ENCODE data around the gene FEN1.

Gene FEN1

DNA sequence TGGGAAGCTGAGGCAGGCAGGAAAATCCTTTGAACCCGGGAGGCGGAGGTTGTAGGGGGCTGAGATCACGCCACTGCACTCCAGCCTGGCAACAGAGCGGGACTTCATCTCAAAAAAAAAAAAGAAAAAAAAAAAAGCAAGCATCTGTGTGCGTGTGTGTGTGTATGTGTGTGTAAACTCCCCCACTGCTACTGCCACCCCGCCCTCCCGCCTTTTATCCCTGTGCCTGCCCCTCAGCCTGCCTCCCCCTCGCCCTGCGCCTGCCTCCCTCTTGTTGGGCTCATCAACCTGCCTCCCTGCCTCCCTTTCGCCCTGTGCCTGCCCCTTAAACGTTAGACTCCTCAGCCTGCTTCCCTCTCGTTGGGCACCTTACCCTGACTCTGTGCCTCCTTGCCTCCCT lies 18.3 kb upstream of the FEN1 start:
- no peak for TF ChIP-seq TEAD4 (IDR thresholded peaks at IDR 0.05)
- no peak for TF ChIP-seq CEBPB (IDR thresholded peaks at IDR 0.05)
- TF ChIP-seq TCF12 (IDR thresholded peaks at IDR 0.05; ENCODE audit: low read depth), result no peak

DNA sequence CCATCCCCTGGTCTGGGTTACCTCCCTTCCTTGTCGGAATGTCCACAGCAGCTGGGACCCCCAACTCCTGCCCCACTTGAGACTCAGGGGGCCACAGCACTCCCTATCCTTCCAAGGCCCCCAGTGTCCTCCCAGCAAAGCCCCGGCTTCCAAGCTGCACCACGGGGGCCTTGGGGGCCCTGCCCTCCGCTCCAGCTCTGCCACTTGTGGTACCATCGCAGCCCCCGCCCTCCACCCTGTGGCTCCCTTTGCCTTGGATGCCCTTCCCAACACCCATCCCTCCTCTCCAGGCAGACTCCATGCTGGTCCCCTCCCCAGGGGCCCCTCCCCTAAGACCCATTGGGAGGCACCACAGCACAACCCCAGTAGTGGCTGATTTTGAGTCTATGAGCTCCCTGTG lies 17.6 kb upstream of the FEN1 start:
- TF ChIP-seq, protein P1, sequence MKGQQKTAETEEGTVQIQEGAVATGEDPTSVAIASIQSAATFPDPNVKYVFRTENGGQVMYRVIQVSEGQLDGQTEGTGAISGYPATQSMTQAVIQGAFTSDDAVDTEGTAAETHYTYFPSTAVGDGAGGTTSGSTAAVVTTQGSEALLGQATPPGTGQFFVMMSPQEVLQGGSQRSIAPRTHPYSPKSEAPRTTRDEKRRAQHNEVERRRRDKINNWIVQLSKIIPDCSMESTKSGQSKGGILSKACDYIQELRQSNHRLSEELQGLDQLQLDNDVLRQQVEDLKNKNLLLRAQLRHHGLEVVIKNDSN (IDR thresholded peaks at IDR 0.05), result no peak
- TF ChIP-seq NFIC (IDR thresholded peaks at IDR 0.05) (no peak), YY1 (IDR thresholded peaks at IDR 0.05; ENCODE audit: low read depth) (no peak), TAF1 (IDR thresholded peaks at IDR 0.05; ENCODE audit: low read depth) (no peak), EP300 (IDR thresholded peaks at IDR 0.05; ENCODE audit: borderline replicate concordance) (no peak), ZBTB7A (IDR thresholded peaks at IDR 0.05; ENCODE audit: low read depth) (no peak), EGR1 (IDR thresholded peaks at IDR 0.05) (no peak), TEAD4 (IDR thresholded peaks at IDR 0.05) (no peak), TCF12 (IDR thresholded peaks at IDR 0.05; ENCODE audit: low read depth) (no peak), CEBPB (IDR thresholded peaks at IDR 0.05) (no peak), CREB1 (IDR thresholded peaks at IDR 0.05; ENCODE audit: low read depth) (no peak)
- TF ChIP-seq, protein P2, sequence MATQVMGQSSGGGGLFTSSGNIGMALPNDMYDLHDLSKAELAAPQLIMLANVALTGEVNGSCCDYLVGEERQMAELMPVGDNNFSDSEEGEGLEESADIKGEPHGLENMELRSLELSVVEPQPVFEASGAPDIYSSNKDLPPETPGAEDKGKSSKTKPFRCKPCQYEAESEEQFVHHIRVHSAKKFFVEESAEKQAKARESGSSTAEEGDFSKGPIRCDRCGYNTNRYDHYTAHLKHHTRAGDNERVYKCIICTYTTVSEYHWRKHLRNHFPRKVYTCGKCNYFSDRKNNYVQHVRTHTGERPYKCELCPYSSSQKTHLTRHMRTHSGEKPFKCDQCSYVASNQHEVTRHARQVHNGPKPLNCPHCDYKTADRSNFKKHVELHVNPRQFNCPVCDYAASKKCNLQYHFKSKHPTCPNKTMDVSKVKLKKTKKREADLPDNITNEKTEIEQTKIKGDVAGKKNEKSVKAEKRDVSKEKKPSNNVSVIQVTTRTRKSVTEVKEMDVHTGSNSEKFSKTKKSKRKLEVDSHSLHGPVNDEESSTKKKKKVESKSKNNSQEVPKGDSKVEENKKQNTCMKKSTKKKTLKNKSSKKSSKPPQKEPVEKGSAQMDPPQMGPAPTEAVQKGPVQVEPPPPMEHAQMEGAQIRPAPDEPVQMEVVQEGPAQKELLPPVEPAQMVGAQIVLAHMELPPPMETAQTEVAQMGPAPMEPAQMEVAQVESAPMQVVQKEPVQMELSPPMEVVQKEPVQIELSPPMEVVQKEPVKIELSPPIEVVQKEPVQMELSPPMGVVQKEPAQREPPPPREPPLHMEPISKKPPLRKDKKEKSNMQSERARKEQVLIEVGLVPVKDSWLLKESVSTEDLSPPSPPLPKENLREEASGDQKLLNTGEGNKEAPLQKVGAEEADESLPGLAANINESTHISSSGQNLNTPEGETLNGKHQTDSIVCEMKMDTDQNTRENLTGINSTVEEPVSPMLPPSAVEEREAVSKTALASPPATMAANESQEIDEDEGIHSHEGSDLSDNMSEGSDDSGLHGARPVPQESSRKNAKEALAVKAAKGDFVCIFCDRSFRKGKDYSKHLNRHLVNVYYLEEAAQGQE (IDR thresholded peaks at IDR 0.05; ENCODE audit: low read depth), result no peak

DNA sequence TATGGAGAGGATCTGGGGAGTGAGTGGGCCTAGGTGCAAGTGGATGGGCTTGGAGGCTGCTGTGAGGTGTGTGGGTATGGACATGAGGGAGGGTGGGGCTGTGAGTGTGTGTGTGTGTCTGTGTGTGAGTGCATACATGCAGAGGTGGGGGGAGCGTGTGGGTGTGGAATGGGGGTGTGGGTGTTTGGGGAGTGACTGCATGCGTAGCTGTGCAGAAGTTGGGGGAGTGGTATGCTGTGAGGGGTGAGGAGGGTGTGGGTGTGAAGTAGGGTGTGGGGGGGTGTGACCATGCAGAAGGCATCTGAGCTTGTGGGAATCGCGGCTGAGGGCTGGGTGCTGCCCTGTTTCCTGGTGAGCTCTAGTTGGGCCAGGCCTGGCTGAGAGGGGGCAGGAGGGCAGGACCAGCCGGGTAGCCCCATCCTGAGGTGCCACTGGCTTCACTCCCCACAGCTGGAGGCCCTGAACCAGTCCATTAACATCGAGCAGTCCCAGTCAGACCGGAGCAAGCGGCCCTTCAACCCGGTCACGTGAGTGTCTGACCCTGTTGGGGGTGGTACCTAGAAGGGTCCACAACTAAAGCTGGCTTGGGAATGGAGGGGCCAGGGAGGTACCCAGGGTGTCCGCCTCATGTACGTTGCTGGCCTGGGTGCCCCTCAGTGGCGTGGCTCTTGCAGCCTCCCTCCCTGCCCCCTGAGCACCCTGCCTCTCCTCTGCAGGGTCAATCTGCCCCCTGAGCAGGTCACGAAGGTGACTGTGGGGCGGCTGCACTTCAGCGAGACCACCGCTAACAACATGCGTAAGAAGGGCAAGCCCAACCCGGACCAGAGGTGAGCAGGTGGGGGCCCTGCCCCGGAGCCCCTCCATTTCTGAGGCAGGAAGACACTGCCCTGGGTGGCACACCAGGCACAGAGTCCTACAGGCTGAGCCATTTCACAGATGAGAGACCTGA lies 16.8 kb upstream of the FEN1 start:
- TF ChIP-seq NFIC (IDR thresholded peaks at IDR 0.05) (no peak), YY1 (IDR thresholded peaks at IDR 0.05; ENCODE audit: low read depth) (no peak), TEAD4 (IDR thresholded peaks at IDR 0.05) (no peak), CEBPB (IDR thresholded peaks at IDR 0.05) (no peak), CREB1 (IDR thresholded peaks at IDR 0.05; ENCODE audit: low read depth) (no peak), RAD21 (IDR thresholded peaks at IDR 0.05; ENCODE audit: low read depth) (no peak), ZBTB7A (IDR thresholded peaks at IDR 0.05; ENCODE audit: low read depth) (no peak), TCF12 (IDR thresholded peaks at IDR 0.05; ENCODE audit: low read depth) (no peak), EGR1 (IDR thresholded peaks at IDR 0.05) (no peak)
- TF ChIP-seq, protein P3, sequence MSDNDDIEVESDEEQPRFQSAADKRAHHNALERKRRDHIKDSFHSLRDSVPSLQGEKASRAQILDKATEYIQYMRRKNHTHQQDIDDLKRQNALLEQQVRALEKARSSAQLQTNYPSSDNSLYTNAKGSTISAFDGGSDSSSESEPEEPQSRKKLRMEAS (IDR thresholded peaks at IDR 0.05), result no peak
- TF ChIP-seq, protein P1 (IDR thresholded peaks at IDR 0.05), result no peak
- TF ChIP-seq, protein P2 (IDR thresholded peaks at IDR 0.05; ENCODE audit: low read depth), result no peak

DNA sequence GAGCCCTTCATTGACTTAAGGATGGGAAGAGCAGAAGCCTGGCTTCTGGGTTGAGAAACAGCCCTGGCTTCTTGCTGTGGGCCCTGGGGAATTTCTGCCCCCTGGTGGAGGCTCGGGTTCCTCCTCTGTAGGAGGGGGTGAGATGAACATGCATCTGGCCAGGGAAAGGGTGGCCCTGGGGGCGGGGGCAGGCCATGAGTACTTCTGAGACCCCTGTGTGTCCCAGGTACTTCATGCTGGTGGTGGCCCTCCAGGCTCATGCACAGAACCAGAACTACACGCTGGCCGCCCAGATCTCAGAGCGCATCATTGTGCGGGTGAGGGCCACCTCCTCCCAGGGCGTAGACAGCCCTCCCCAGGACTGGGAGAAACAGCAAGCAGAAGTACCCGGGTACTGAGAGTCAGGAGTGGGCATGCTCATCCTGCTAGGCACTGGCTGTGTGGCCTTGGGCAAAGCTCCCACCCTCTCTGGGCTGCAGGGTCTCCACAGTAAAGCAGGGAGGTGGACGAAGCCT lies 16.1 kb upstream of the FEN1 start:
- TF ChIP-seq ZBTB7A (IDR thresholded peaks at IDR 0.05; ENCODE audit: low read depth), result no peak
- TF ChIP-seq RAD21 (IDR thresholded peaks at IDR 0.05; ENCODE audit: low read depth), result peak; percentile 67
- TF ChIP-seq, protein P2 (IDR thresholded peaks at IDR 0.05; ENCODE audit: low read depth), result no peak
- TF ChIP-seq YY1 (IDR thresholded peaks at IDR 0.05; ENCODE audit: low read depth), result no peak
